WTC11 (cell line): Measurements from ENCODE around the gene TRAPPC8. TPM values are rescaled to one million over a fixed set of nuclear protein-coding genes. Genes with fewer than 3 reads are reported as not detected.
A peak's percentile ranks its signal among the peaks of the same experiment; 100 is the strongest.

Source experiments
- ATAC-seq: fragments of 200-7000 bp; cut with Tn5 transposase; 2 replicates; pipeline ENCODE4 v1.10.0; 2021; ENCODE audit warnings: mild to moderate bottlenecking, moderate library complexity
- CTCF ChIA-PET: fragments of 300-600 bp; sonication (Branson Sonifier 250); formaldehyde crosslinking; loops from one replicate; lab custom pipeline; 2021; ENCODE audit warnings: antibody characterized with exemption; lab: Charles Lee
- POLR2A ChIA-PET: fragments of 350-600 bp; sonication (Branson Sonifier 250); formaldehyde crosslinking; loops from one replicate; lab custom pipeline; 2021; ENCODE audit warnings: antibody characterized with exemption; lab: Charles Lee
- DNase-seq: peaks from one replicate; pipeline ENCODE4 v3.0.0; 2021; ENCODE audit warnings: low spot score
- H3K27ac Mint-ChIP-seq: 2 replicates; pipeline ENCODE4 v1.8.0; 2021; ENCODE audit warnings: mixed read lengths
- H3K27me3 Mint-ChIP-seq: 2 replicates; pipeline ENCODE4 v1.8.0; 2021; ENCODE audit warnings: low read depth, mild to moderate bottlenecking, moderate library complexity, mixed read lengths
- H3K36me3 Mint-ChIP-seq: 2 replicates; pipeline ENCODE4 v1.8.0; 2021; ENCODE audit warnings: mixed read lengths
- H3K4me1 Mint-ChIP-seq: 2 replicates; pipeline ENCODE4 v1.8.0; 2022; ENCODE audit warnings: mixed read lengths
- H3K4me3 Mint-ChIP-seq: 2 replicates; pipeline ENCODE4 v1.8.0; 2021; ENCODE audit warnings: mild to moderate bottlenecking, moderate library complexity, mixed read lengths
- H3K9me3 Mint-ChIP-seq: 2 replicates; pipeline ENCODE4 v1.8.0; 2021; ENCODE audit warnings: mixed read lengths
- CBFB ChIP-seq: sonication (generic); formaldehyde crosslinking; IDR thresholded peaks from 2 replicates; pipeline ENCODE4 v1.8.1; 2022; ENCODE audit warnings: mild to moderate bottlenecking, low read depth, missing genetic modification reagents
- CREB1 ChIP-seq: sonication (generic); formaldehyde crosslinking; IDR thresholded peaks from 2 replicates; pipeline ENCODE4 v1.8.0; 2023; ENCODE audit warnings: mild to moderate bottlenecking, missing genetic modification reagents
- ELF4 ChIP-seq: sonication (generic); formaldehyde crosslinking; IDR thresholded peaks from 2 replicates; pipeline ENCODE4 v1.8.1; 2022; ENCODE audit warnings: low read depth, mild to moderate bottlenecking, moderate library complexity, missing genetic modification reagents
- FOXJ3 ChIP-seq: sonication (generic); formaldehyde crosslinking; IDR thresholded peaks from 2 replicates; pipeline ENCODE4 v1.9.0; 2021; ENCODE audit warnings: missing genetic modification reagents, mild to moderate bottlenecking, borderline replicate concordance
- GABPB1 ChIP-seq: sonication (generic); formaldehyde crosslinking; IDR thresholded peaks from 2 replicates; pipeline ENCODE4 v1.8.1; 2023; ENCODE audit warnings: mild to moderate bottlenecking, missing genetic modification reagents
- GTF2I ChIP-seq: fragments of 250-450 bp; sonication (Bioruptor Pico); conservative IDR thresholded peaks from 2 replicates; pipeline ENCODE4 v1.4.0; 2021; ENCODE audit warnings: mild to moderate bottlenecking
- HMGXB4 ChIP-seq: sonication (generic); formaldehyde crosslinking; IDR thresholded peaks from 2 replicates; pipeline ENCODE4 v1.8.1; 2023; ENCODE audit warnings: mild to moderate bottlenecking, moderate library complexity, missing genetic modification reagents
- IRF2 ChIP-seq: sonication (generic); formaldehyde crosslinking; IDR thresholded peaks from 2 replicates; pipeline ENCODE4 v1.8.0; 2022; ENCODE audit warnings: low read depth, missing genetic modification reagents, borderline replicate concordance
- MLX ChIP-seq: sonication (generic); formaldehyde crosslinking; IDR thresholded peaks from 2 replicates; pipeline ENCODE4 v1.8.1; 2023; ENCODE audit warnings: mild to moderate bottlenecking, missing genetic modification reagents, moderate library complexity
- MYBL2 ChIP-seq: sonication (generic); formaldehyde crosslinking; IDR thresholded peaks from 2 replicates; pipeline ENCODE4 v1.8.1; 2023; ENCODE audit warnings: mild to moderate bottlenecking, moderate library complexity, missing genetic modification reagents
- NFYB ChIP-seq: sonication (generic); formaldehyde crosslinking; conservative IDR thresholded peaks from 2 replicates; pipeline ENCODE4 v1.8.0; 2022; ENCODE audit warnings: low read depth, missing genetic modification reagents
- OVOL2 ChIP-seq: fragments of 250-450 bp; sonication (Bioruptor Pico); IDR thresholded peaks from 2 replicates; pipeline ENCODE4 v1.9.0; 2021; ENCODE audit warnings: mild to moderate bottlenecking, borderline replicate concordance
- RELA ChIP-seq: sonication (generic); formaldehyde crosslinking; IDR thresholded peaks from 2 replicates; pipeline ENCODE4 v1.8.1; 2022; ENCODE audit warnings: missing genetic modification reagents, mild to moderate bottlenecking, borderline replicate concordance
- SMAD4 ChIP-seq: sonication (generic); formaldehyde crosslinking; IDR thresholded peaks from 2 replicates; pipeline ENCODE4 v1.8.0; 2022; ENCODE audit warnings: mild to moderate bottlenecking, missing genetic modification reagents
- SP1 ChIP-seq: sonication (generic); formaldehyde crosslinking; conservative IDR thresholded peaks from 2 replicates; pipeline ENCODE4 v1.8.1; 2022; ENCODE audit warnings: missing genetic modification reagents
- TEAD4 ChIP-seq: sonication (generic); formaldehyde crosslinking; IDR thresholded peaks from 2 replicates; pipeline ENCODE4 v1.8.0; 2022; ENCODE audit warnings: mild to moderate bottlenecking, missing genetic modification reagents
- TP53 ChIP-seq: sonication (generic); formaldehyde crosslinking; IDR thresholded peaks from 2 replicates; pipeline ENCODE4 v1.8.1; 2023; ENCODE audit warnings: mild to moderate bottlenecking, missing genetic modification reagents
- ZBTB21 ChIP-seq: sonication (generic); formaldehyde crosslinking; IDR thresholded peaks from 2 replicates; pipeline ENCODE4 v1.8.1; 2023; ENCODE audit warnings: mild to moderate bottlenecking, missing genetic modification reagents, borderline replicate concordance
- ZNF121 ChIP-seq: sonication (generic); formaldehyde crosslinking; IDR thresholded peaks from 2 replicates; pipeline ENCODE4 v1.8.0; 2023; ENCODE audit warnings: missing genetic modification reagents
- ZNF281 ChIP-seq: sonication (generic); formaldehyde crosslinking; IDR thresholded peaks from 2 replicates; pipeline ENCODE4 v1.8.0; 2023; ENCODE audit warnings: mild to moderate bottlenecking, missing genetic modification reagents
- ZNF423 ChIP-seq: fragments of 250-450 bp; sonication (Bioruptor Pico); IDR thresholded peaks from 2 replicates; pipeline ENCODE4 v2.1.2; 2022; ENCODE audit warnings: mild to moderate bottlenecking, moderate library complexity
- ZNF425 ChIP-seq: fragments of 250-450 bp; sonication (Bioruptor Pico); conservative IDR thresholded peaks from 2 replicates; pipeline ENCODE4 v1.9.0; 2021; ENCODE audit warnings: mild to moderate bottlenecking
- ZSCAN18 ChIP-seq: fragments of 250-450 bp; sonication (Bioruptor Pico); IDR thresholded peaks from 2 replicates; pipeline ENCODE4 v2.1.2; 2022; ENCODE audit warnings: mild to moderate bottlenecking, moderate library complexity
- total RNA-seq: library from RNA; stranded (reverse); gene quantifications from 3 replicates; pipeline ENCODE4 v1.2.3, GENCODE V29; 2021

Gene TRAPPC8
- total RNA-seq, 1 experiment from 2014 or later = 56.3 TPM

GRCh38 chr18:31878358-31878757, 64.6 kb downstream of the TRAPPC8 start:
- H3K27me3 Mint-ChIP-seq = no peaks in the 10 kb centered on the region

GRCh38 chr18:31877900-31878299, 65.0 kb downstream of the TRAPPC8 start:
- Mint-ChIP-seq H3K36me3 (peaks cover 61% of the 10 kb centered on the region), H3K27me3 (no peaks in the 10 kb centered on the region), H3K27ac (peak overlapping the region; percentile 50; the same call in 1 of the 2 replicates), H3K9me3 (peaks cover 4% of the 10 kb centered on the region), H3K4me3 (no peak overlapping the region), H3K4me1 (no peaks in the 10 kb centered on the region)
- POLR2A ChIA-PET = interaction anchor here (0.5 to 0.6 kb wide), 2 partner anchors 28 to 74 kb away, joined by 3 to 4 read pairs; no protein-coding TSS in a partner anchor
- CTCF ChIA-PET = no interaction called here
- no peak for ATAC-seq
- TF ChIP-seq GTF2I (no peak), ZSCAN18 (CRISPR knock-in tag) (no peak), ZNF423 (CRISPR knock-in tag) (no peak), NFYB (no peak)
- DNase-seq = no peak

More at GRCh38 chr18:31878358-31878757, 64.6 kb downstream of the TRAPPC8 start:
- CTCF ChIA-PET = no interaction called here
- no peaks in the 10 kb centered on the region for H3K4me1 Mint-ChIP-seq
- H3K27ac Mint-ChIP-seq = peak overlapping the region; percentile 29; the same call in 1 of the 2 replicates
- H3K4me3 Mint-ChIP-seq = no peak overlapping the region
- no peak for ATAC-seq
- peaks cover 4% of the 10 kb centered on the region for H3K9me3 Mint-ChIP-seq
- POLR2A ChIA-PET = interaction anchor here (0.6 kb wide), 1 partner anchor 73 kb away, joined by 3 read pairs; no protein-coding TSS in a partner anchor
- TF ChIP-seq MYBL2 (CRISPR knock-in tag) = no peak
- TF ChIP-seq IRF2 (CRISPR knock-in tag) = no peak
- TF ChIP-seq ELF4 (CRISPR knock-in tag) = no peak
- no peak for TF ChIP-seq FOXJ3 (CRISPR knock-in tag)
- no peak for TF ChIP-seq CREB1 (CRISPR knock-in tag)
- TF ChIP-seq ZBTB21 (CRISPR knock-in tag) = no peak
- TF ChIP-seq OVOL2 (CRISPR knock-in tag) = no peak
- no peak for TF ChIP-seq GABPB1 (CRISPR knock-in tag)
- TF ChIP-seq SP1 = no peak
- TF ChIP-seq CBFB (CRISPR knock-in tag) = no peak
- TF ChIP-seq ZNF121 (CRISPR knock-in tag) = no peak
- TF ChIP-seq RELA (CRISPR knock-in tag) = no peak
- TF ChIP-seq, all 79 proteins: peak for 0
- peaks cover 59% of the 10 kb centered on the region for H3K36me3 Mint-ChIP-seq
- no peak for DNase-seq

GRCh38 chr18:31876707-31877106, 66.2 kb downstream of the TRAPPC8 start:
- H3K27ac Mint-ChIP-seq = peak overlapping the region; percentile 35; the same call in 1 of the 2 replicates
- ATAC-seq = no peak
- POLR2A ChIA-PET = no interaction called here
- TF ChIP-seq ZNF425 (CRISPR knock-in tag) = no peak
- no peak for TF ChIP-seq MLX
- TF ChIP-seq SMAD4 (CRISPR knock-in tag) = no peak
- TF ChIP-seq TEAD4 (CRISPR knock-in tag) = no peak
- no peak for TF ChIP-seq ZNF281
- no peak for TF ChIP-seq OVOL2 (CRISPR knock-in tag)
- TF ChIP-seq TP53 (CRISPR knock-in tag) = no peak
- no peak for TF ChIP-seq HMGXB4 (CRISPR knock-in tag)

More at GRCh38 chr18:31876707-31877106, 66.2 kb downstream of the TRAPPC8 start:
- CTCF ChIA-PET = no interaction called here
- DNase-seq = no peak
- H3K27me3 Mint-ChIP-seq = no peaks in the 10 kb centered on the region
- H3K4me1 Mint-ChIP-seq = no peaks in the 10 kb centered on the region
- peaks cover 63% of the 10 kb centered on the region for H3K36me3 Mint-ChIP-seq
- no peaks in the 10 kb centered on the region; the same call in 1 of the 2 replicates for H3K9me3 Mint-ChIP-seq
- no peak overlapping the region for H3K4me3 Mint-ChIP-seq
